Adipose tissue (tissue), 3 donors: Measurements from ENCODE around the gene NFAT5. TPM values are rescaled to one million over a fixed set of nuclear protein-coding genes. Genes with fewer than 3 reads are reported as not detected.
"Not testable (repeated sequence)": the region's sequence is repeated elsewhere in the genome, so short reads cannot be mapped to it uniquely, and the experiment has no call there.

ENCODE experiments used
- H3K27ac ChIP-seq: one replicate; pipeline ENCODE4 v1.5.1; 2013; ENCODE audit warnings: low read depth, low read length
- WGBS, 3 donors: extraction: QIAGEN DNeasy Blood & Tissue Kit; methylation state at CpG; one replicate each; pipeline ENCODE4 v1.1.7; 2013; 5-methylcytosine and 5-hydroxymethylcytosine counted together
- polyA plus RNA-seq, 3 donors: library from polyadenylated mRNA; stranded (reverse); fragments of 200-250 nt; gene quantifications; one replicate each; pipeline ENCODE4 v1.2.3, GENCODE V29; 2013
- donor health status: healthy with polysubstance abuse.
- donor health status: Bipolar disorder and iron deficiency.
- donor health status: healthy.

Gene NFAT5
- polyA plus RNA-seq, 3 donors: 1.8 to 5.8 (median 4.9) TPM

DNA sequence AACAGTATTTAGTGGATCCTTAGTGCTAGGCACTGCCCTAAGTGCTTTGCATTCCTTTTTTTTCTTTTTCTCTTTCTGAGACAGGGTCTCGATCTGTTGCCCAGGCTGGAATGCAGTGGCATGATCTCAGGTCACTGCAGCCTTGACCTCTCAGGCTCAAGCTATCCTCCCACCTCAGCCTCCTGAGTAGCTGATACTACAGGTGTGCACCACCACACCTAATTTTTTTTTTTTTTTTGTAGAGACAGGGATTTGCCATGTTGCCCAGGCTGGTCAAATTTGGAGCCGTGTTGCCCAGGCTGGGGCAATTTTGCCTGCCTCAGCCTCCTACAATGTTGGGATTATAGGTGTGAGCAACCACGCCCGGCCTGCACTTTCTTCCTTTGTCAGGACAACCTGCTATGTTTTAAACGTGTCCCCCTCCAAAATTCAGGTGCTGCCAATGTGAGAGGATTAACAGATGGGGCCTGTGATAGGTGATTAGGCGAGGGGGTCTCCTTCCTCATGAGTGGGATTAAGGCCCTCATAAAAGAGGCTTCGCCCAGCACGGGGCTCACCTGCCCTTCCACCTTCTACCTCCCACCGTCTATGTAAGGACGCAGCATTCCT lies 155.2 kb downstream of the NFAT5 start:
- no peak overlapping the region for H3K27ac ChIP-seq
- 85 to 93% (median 90%) methylated on average over 10 of the region's 10 CpGs for WGBS, 3 donors

DNA sequence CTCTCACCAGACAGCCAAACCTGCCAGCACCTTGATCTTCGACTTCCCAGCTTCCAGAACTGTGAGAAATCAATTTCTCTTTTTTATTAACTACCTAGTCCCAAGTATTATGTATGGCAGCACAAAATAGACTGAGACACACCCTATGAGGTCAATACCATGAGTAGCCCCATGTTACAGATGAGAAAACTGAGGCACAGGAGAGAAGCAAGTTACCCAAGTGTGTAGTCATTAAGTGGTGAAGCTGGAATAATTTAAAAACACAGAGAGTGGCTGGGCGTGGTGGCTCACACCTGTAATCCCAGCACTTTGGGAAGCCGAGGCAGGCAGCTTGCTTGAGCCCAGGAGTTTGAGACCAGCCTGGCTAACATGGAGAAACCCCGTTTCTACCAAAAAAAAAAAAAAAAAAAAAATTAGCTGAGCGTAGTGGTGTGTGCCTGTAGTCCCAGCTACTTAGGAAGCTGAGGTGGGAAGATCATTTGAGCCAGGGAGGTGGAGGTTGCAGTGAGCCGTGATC lies 155.7 kb downstream of the NFAT5 start:
- WGBS, 3 donors: 86 to 97% (median 94%) methylated on average over 5 to 6 of the region's 6 CpGs
- no peak overlapping the region for H3K27ac ChIP-seq

DNA sequence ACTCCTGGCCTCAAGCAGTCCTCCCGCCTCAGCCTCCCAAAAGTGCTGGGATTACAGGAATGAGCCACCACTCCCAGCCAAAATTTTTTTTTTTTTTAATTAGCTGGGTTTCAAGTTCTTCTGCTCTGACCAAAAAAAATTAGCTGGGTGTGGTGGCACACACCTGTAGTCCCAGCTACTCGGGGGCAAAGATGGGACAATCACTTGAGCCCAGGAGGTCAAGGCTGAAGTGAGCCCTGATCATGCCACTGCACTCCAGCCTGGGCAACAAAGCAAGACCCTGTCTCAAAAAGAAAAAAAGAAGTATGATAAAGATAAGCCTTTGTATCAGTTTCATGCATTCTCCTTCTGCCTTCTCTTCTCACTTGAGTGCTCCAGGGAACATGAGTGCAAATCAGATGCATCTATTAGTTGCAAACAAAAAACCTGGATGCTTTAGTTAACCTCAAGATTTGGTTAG lies 158.7 kb downstream of the NFAT5 start:
- WGBS, 3 donors: 94 to 100% (median 95%) methylated on average over 2 of the region's 2 CpGs

DNA sequence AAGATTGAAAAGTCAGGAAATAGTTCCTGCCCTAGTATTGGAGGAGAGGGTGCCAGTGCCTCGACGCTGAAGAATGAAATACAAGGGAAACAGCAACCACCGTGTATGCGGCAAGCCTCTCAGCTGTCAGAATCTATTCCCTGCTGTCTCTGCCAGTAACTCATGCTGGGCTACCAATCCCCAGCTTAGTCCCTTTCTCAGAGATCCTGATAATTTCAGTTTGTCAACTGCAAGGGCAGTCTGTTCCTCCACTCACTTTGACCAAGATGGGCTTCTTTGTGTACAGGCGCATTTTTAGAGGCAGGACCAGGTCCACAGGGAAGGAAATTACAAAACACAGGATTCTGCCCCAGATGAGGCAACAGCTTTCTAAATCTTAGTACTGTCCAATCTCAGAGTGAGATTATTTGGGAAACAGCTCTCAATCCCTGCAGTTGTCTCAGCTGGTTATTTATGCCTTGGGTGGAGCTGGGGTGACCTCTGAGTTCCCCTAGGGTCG lies 159.3 kb downstream of the NFAT5 start:
- 24 to 60% (median 42%) methylated on average over 6 of the region's 6 CpGs for WGBS, 3 donors
- no peak overlapping the region for H3K27ac ChIP-seq

More for the DNA sequence above, 158.7 kb downstream of the NFAT5 start:
- H3K27ac ChIP-seq: no peak overlapping the region

DNA sequence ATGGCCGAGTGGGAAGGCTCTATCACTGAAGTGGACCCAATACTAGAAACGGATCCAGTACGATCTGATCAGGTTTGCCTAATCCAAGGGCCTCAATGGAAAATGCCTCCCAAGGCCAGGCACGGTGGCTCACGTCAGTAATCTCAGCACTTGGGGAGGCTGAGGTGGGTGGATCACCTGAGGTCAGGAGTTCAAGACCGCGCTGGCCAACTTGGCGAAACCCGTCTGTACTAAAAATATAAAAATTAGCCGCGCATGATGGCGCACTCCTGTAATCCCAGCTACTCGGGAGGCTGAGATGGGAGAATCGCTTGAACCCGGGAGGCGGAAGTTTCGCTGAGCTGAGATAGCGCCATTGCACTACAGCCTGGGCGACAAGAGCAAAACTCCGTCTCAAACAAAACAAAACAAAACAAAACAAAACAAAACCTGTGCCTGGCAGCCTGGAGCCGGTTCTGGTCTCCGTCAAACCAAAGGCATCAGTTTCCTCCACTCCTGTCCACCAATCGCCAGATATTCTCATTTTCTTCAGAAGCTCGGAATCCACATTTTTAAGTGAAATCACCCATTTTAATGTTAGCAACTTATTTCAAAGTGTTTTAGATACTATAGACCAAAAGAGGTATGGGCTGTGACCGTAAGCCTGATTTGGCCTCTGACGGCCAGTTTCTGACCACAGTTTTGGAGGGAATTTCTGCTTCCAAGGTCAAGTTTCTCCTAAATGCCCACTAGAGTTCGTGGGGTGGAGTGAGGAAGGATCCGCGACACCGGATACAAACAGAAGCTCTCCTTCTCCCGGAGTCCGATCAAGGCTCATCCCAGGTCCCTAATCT lies 159.9 kb downstream of the NFAT5 start:
- WGBS, 3 donors: 59 to 68% (median 65%) methylated on average over 32 of the region's 32 CpGs
- no peak overlapping the region for H3K27ac ChIP-seq

DNA sequence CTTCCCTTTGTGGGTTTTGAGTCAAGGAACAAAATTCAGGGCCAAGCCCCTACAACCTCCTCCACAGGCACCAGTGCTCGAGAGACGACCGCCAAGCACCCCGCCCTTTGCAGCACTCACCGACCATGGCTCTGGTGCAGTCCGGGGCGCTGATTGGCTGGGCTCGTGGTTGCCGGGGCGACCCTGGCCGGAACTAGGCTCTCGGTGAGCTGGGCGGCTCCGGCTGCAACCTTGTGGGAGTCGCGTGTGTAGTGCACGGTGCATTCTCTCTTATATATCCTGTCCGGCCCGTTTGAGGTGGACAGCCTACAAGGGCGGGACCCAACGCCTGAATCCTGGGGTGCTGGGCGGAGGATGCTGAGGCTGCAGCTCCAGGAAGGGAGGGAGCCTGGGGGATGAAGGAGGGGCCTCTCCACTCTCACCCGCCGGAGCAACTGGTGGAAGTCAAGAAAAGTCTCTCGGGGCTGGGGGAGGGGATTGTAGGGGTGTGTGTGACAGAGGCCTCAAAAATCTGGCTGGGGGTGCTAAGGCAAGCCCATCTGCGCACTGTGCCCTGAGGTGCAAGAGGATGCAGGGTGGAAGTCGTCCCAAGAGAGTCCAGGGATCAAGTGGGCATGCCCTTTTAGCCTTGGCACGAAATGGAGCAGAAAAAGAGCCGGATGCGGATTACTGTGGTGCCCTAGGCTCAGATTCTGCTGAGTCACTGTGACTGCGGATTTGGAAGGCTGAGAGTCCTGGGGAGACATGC lies 160.7 kb downstream of the NFAT5 start, which contains the start of gene NQO1:
TSS of gene NQO1 (minus strand) at position 248 of the 748 bp plus-strand sequence. CDS start at position 127, 121 bp downstream.
- H3K27ac ChIP-seq: no peak within 1 kb of the TSS
- 0 to 1% (median 1%) methylated on average over 31 of the region's 31 CpGs for WGBS, 3 donors

DNA sequence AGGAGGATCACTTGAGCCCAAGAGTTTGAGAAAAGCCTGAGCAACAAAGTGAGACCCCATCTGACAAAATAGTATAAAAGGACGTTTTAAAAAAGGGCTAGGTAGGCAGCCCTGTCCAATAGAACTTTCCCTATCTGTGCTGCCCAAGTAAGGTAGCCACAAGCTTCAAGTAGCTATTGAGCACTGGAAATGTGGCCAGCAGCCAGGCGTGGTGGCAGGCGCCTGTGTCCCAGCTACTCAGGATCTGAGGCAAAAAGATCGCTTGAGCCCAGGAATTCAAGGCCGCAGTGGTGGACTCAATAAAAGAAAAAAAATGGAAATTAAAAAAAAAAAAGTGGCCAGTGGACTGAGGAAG lies 162.1 kb downstream of the NFAT5 start:
- 75 to 88% (median 80%) methylated on average over 5 of the region's 5 CpGs for WGBS, 3 donors
- no peak overlapping the region for H3K27ac ChIP-seq

DNA sequence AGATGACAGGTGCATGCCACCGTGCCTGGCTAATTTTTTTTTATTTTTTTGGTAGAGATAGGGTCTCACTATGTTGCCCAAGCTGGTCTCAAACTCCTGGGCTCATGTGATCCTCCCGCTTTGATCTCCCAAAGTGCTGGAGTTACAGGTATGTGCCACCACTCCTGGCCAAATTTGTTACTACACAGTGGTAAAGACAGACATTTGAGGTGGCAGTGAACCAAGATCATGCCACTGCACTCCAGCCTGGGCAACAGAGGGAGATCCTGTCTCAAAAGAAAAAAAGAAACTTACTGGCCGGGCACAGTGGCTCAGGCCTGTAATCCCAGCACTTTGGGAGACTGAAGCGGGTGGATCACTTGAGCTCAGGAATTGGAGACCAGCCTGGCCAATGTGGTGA lies 163.3 kb downstream of the NFAT5 start:
- 87 to 95% (median 92%) methylated on average over 4 of the region's 4 CpGs for WGBS, 3 donors
- not testable (repeated sequence) for H3K27ac ChIP-seq

DNA sequence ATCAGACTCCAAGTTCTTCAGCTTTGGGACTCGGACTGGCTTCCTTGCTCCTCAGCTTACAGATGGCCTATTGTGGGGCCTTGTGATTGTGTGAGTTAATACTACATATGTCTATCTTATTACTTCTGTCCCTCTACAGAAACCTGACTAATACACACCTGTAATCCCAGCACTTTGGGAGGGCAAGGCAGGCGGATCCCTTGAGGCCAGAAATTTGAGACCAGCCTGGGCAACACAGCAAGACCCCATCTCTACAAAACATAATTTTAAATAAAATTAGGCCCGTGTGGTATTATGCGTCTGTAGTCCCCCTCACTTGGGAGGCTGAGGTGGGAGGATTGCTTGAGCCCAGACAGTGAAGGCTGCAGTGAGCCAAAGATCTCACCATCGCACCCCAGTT lies 165.5 kb downstream of the NFAT5 start:
- H3K27ac ChIP-seq: not testable (repeated sequence)
- WGBS, 3 donors: 79 to 87% (median 79%) methylated on average over 5 of the region's 5 CpGs

DNA sequence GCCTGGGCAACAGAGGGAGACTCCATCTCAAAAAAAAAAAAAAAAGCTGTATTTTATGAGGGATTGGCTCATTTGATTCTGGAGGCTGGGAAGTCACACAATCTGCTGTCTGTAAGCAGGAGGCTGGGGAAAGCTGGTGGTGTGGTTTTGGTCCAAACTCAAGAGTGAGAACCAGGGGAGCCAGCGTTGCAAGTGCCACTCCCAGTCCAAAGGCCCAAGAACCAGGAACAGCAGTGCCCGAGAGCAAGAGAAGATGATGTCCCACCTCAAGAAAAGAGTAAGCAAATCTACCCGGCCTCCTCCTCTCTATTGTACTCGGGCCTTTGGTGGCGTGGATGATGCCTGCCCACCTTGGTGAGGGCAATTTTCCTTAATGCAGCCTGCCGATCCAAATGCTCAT lies 166.3 kb downstream of the NFAT5 start:
- H3K27ac ChIP-seq: no peak overlapping the region

DNA sequence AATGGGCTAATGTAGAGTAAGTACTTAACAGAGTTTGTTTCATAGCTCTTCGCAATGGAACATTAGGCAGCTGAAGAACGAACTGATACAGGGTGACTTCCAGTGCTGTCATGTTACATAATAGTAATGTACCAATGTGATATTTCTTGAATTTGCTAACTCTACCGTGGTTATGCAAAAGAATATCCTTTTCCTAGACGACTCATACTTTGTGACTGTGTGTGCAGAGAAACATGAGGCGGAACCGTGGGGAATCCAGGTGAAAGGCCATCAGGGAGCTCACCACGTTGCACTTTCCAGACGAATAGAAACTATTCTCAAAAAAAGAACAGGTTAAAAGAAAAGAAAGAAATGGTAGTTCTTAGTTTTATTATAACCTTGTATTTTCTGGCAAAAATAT lies 175.8 kb downstream of the NFAT5 start:
- 31 to 81% (median 37%) methylated on average over 8 of the region's 8 CpGs for WGBS, 3 donors
- no peak overlapping the region for H3K27ac ChIP-seq

More for the DNA sequence above, 166.3 kb downstream of the NFAT5 start:
- WGBS, 3 donors: 91 to 94% (median 93%) methylated on average over 6 of the region's 6 CpGs

DNA sequence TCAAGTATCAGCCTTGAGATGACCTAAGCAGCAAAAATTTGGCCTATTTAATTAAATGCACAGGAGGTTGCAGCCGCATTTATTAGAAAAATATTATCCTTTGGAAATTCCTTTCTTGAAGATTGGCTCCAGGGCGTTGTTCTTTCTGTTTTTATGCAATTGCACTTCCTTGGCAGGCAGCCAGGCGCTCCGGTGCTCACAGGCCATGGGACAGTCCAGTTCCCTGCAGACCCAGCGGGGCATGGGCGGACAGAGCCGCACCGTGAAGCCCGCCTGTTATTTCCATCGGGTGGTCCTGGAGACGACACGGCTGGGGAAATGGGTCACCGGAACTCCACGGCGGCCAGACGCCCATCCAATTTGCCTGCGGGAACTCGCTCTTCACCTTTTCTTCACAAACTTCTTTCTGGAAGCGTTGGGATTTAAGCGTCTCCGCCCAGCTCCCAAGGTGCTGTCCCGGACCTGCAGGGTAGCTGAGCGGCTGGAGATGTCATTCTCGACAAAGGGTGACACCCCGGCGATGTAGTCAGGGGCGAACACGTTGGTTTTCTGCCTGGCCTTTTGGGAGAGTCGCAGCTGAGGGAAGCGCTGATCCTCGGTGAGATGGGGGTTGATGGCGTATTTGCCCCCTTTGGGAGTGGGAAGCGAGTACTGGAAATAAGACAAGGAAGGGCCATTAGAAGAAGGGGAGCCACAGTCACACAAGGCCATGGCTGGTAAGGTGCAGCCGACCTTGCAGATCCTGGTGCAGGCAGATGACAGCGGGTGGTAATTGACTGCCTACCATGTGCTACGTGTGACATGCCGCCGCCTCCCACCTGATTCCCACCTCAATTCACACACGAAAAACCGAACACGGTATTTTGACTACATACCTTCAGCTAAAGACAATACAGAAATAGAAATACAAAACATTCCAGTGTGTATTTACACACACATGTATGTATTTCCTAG lies 176.5 kb downstream of the NFAT5 start:
- no peak overlapping the region for H3K27ac ChIP-seq
- 69 to 81% (median 76%) methylated on average over 37 to 41 of the region's 41 CpGs for WGBS, 3 donors

DNA sequence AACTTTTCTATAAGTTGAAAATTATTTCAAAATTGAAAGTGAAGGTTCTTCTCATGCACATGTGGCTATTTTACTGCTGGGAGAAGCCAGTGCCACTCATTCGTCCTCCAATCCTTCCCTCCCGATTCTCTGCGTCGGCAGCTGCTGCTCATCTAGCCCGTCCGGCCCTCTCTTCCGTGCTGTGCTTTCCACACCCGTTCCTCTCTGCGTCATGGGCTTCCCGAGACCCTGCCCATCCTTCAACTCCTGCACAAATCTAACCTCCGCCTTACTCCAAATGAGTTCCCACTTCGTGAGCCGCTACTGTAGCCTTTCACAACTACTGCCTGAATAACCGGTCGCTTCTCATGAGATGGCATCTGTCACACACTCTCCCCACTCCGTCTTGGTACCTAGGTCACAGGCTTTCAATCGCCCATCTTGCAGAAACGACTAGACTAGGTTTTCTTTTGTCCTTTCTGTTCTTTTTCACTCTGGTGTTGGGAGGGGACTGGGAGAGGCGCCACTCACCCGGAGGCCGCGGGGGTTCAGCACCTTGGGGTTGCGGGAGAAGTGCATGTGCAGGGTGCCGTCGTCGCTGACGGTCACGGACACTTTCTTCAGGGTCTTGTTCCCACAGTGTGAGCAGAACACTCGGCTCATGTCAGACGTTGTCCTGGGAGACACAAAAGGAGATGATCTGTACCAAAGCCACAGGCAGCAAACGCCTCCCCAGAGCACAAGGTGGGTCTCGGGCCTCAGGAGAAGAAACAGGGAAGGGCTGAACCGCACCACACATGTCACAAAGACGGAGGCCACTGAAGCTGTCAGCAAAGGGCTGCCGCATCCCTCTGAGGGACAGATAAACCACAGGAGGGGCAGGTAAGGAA lies 178.8 kb downstream of the NFAT5 start:
- H3K27ac ChIP-seq: no peak overlapping the region
- 91 to 95% (median 94%) methylated on average over 35 of the region's 35 CpGs for WGBS, 3 donors

DNA sequence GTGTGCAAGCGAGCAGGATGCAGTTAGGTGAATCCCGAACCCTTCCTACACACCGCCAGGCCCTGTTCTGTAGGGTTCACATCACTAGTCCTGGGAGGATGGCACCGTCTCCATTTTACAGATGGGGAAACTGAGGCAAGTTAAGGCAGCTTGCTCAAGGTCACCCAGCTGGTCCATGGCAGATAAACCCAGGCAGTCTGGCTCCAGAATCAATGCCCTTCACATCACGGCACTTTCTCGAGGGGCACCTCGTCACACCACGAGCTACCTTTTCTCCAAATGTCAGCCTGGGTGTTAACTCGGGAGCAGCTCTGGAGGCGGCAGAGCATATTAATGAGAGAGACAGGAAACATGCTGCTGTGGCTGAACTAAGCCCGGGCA lies 179.5 kb downstream of the NFAT5 start:
- no peak overlapping the region for H3K27ac ChIP-seq
- 90 to 95% (median 94%) methylated on average over 11 of the region's 11 CpGs for WGBS, 3 donors

DNA sequence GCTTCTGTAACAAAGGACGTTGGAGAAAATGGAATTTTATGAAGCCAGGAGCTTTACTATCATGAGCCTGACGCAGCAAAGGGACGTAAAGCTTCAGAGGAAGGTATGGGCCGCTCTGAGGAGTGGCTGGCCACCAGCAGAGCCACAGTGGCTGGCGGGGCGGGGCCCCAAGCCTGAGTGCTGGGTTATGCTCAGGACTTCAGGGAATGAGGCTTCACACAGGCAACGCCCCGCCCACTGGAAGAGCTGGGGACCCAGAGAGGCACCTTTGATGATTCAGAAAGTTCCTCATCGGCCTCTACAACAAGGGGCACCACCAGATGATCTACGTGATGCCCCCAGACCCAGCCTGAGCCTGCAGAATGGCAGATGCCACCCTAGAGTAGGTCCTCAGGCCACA lies 180.2 kb downstream of the NFAT5 start:
- H3K27ac ChIP-seq: no peak overlapping the region
- 86 to 91% (median 89%) methylated on average over 10 of the region's 10 CpGs for WGBS, 3 donors

DNA sequence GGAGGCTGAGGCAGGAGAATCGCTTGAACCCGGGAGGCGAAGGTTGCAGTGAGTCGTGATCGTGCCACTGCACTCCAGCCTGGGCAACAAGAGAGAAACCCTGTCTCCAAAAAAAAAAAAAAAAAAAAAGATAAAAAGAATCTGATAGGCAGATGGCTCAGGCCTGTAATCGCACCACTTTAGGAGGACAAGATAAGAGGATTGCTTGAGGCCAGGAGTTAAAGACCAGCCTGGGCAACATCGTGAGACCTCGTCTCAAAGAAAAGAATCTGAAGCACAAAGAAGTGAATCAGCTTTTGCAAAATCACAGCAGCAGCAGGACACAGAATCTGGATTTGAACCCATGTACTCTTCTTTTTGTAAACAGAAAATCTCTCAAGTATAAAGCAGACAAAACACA lies 181.3 kb downstream of the NFAT5 start:
- 91 to 97% (median 93%) methylated on average over 8 of the region's 8 CpGs for WGBS, 3 donors
- H3K27ac ChIP-seq: no peak overlapping the region
